ENCODE measurements around the gene TMEM141.

The TMEM141 gene

GRCh38 chr9:136814725-136815421 lies 23.7 kb downstream of the TMEM141 start:
- DNase-seq (ENCODE audit: low read depth in 2 of 2) = no peak

- DNase-seq (ENCODE audit: low read depth in 2 of 2) = no peak
Measured at GRCh38 chr9:136815422-136815782, 24.3 kb downstream of the TMEM141 start.

GRCh38 chr9:136820971-136821825 lies 30.1 kb downstream of the TMEM141 start:
- DNase-seq (ENCODE audit: low read depth in 2 of 2) = no peak

- DNase-seq (ENCODE audit: low read depth in 2 of 2) = no peak
Measured at GRCh38 chr9:136821826-136822544, 30.8 kb downstream of the TMEM141 start.

GRCh38 chr9:136823136-136824046 lies 32.2 kb downstream of the TMEM141 start:
- DNase-seq (ENCODE audit: low read depth in 2 of 2) = no peak

- DNase-seq (ENCODE audit: low read depth in 2 of 2) = no peak
Measured at GRCh38 chr9:136824496-136825225, 33.5 kb downstream of the TMEM141 start.

- DNase-seq (ENCODE audit: low read depth in 2 of 2) = no peak
Measured at GRCh38 chr9:136825295-136826187, 34.4 kb downstream of the TMEM141 start.

- no peak for DNase-seq (ENCODE audit: low read depth in 2 of 2)
Measured at GRCh38 chr9:136826188-136826541, 35.0 kb downstream of the TMEM141 start.

GRCh38 chr9:136826703-136827582 lies 35.8 kb downstream of the TMEM141 start:
- DNase-seq (ENCODE audit: low read depth in 2 of 2) = no peak

- DNase-seq (ENCODE audit: low read depth in 2 of 2) = no peak
Measured at GRCh38 chr9:136827794-136828473, 36.8 kb downstream of the TMEM141 start.

- DNase-seq (ENCODE audit: low read depth in 2 of 2) = no peak
Measured at GRCh38 chr9:136828474-136829140, 37.5 kb downstream of the TMEM141 start.

- no peak for DNase-seq (ENCODE audit: low read depth in 2 of 2)
Measured at GRCh38 chr9:136829412-136829811, 38.3 kb downstream of the TMEM141 start.

GRCh38 chr9:136829981-136830885 lies 39.1 kb downstream of the TMEM141 start:
- DNase-seq (ENCODE audit: low read depth in 2 of 2) = no peak

GRCh38 chr9:136831002-136831719 lies 40.0 kb downstream of the TMEM141 start:
- DNase-seq (ENCODE audit: low read depth in 2 of 2) = no peak

GRCh38 chr9:136831720-136832104 lies 40.6 kb downstream of the TMEM141 start:
- DNase-seq (ENCODE audit: low read depth in 2 of 2) = no peak

- DNase-seq (ENCODE audit: low read depth in 2 of 2) = no peak
Measured at GRCh38 chr9:136832581-136832980, 41.4 kb downstream of the TMEM141 start.
